ENCODE results near the gene TMEM272.
A peak's percentile ranks its signal among the peaks of the same experiment; 100 is the strongest.

The TMEM272 gene

GRCh38 chr13:51844862-51845573, at the start of gene TMEM272:
TMEM272 (minus strand) TSS chr13:51845177; CDS start chr13:51838530, 6,647 bp downstream.
- peak; percentile 69 to 77 for DNase-seq

- DNase-seq, result no peak
These were observed 49.3 kb upstream of the TMEM272 start for GRCh38 chr13:51894239-51894638.

GRCh38 chr13:51892657-51893056, 47.7 kb upstream of the TMEM272 start:
- no peak for DNase-seq

- no peak for DNase-seq
These were observed 42.5 kb upstream of the TMEM272 start for GRCh38 chr13:51887468-51887867.

- DNase-seq, result no peak
These were observed 40.7 kb upstream of the TMEM272 start for GRCh38 chr13:51885651-51886050.

GRCh38 chr13:51883226-51883600, 38.2 kb upstream of the TMEM272 start:
- DNase-seq, result no peak

- DNase-seq, result no peak
These were observed 37.7 kb upstream of the TMEM272 start for GRCh38 chr13:51882570-51883225.

- DNase-seq, result no peak
These were observed 36.3 kb upstream of the TMEM272 start for GRCh38 chr13:51881296-51881695.

GRCh38 chr13:51879133-51879532, 34.2 kb upstream of the TMEM272 start:
- DNase-seq, result no peak

- DNase-seq, result no peak
These were observed 29.7 kb upstream of the TMEM272 start for GRCh38 chr13:51874651-51875050.

- no peak for DNase-seq
These were observed 28.9 kb upstream of the TMEM272 start for GRCh38 chr13:51873837-51874236.

- DNase-seq, result no peak
These were observed 28.3 kb upstream of the TMEM272 start for GRCh38 chr13:51873117-51873798.

GRCh38 chr13:51870616-51871015, 25.6 kb upstream of the TMEM272 start:
- no peak for DNase-seq

- no peak for DNase-seq
These were observed 24.9 kb upstream of the TMEM272 start for GRCh38 chr13:51869916-51870315.

GRCh38 chr13:51867062-51867461, 22.1 kb upstream of the TMEM272 start:
- no peak for DNase-seq

GRCh38 chr13:51865838-51866237, 20.9 kb upstream of the TMEM272 start:
- no peak for DNase-seq

- DNase-seq, result no peak
These were observed 18.0 kb upstream of the TMEM272 start for GRCh38 chr13:51862957-51863356.

- peak in 1 of 2 experiments; percentile 19 for DNase-seq
These were observed 16.8 kb upstream of the TMEM272 start, which contains the start of gene CCDC70 for GRCh38 chr13:51861723-51862300. CCDC70 (plus strand) TSS chr13:51861969; CDS start chr13:51865412, 3,443 bp downstream.

GRCh38 chr13:51858433-51859247, 13.7 kb upstream of the TMEM272 start:
- DNase-seq, result no peak

GRCh38 chr13:51856998-51857397, 12.0 kb upstream of the TMEM272 start:
- no peak for DNase-seq

GRCh38 chr13:51856027-51856736, 11.2 kb upstream of the TMEM272 start:
- no peak for DNase-seq

Data from activated CD4-positive, alpha-beta T cell treated with anti-CD3 and anti-CD28 coated beads, Interleukin-2, amount 50 U/mL, for 48 hours (primary cell).